GM21619 (cell line): Measurements from ENCODE around the gene CACNA1C.

Experiments used
- ATAC-seq: cut with Tn5 transposase; IDR thresholded peaks from one replicate; pipeline ENCODE4 v1.9.1; 2021; ENCODE audit not compliant: unreplicated experiment

CACNA1C gene

GRCh38 chr12:2403221-2403976 is 350.6 kb downstream of the CACNA1C start:
- ATAC-seq = no peak

DNA sequence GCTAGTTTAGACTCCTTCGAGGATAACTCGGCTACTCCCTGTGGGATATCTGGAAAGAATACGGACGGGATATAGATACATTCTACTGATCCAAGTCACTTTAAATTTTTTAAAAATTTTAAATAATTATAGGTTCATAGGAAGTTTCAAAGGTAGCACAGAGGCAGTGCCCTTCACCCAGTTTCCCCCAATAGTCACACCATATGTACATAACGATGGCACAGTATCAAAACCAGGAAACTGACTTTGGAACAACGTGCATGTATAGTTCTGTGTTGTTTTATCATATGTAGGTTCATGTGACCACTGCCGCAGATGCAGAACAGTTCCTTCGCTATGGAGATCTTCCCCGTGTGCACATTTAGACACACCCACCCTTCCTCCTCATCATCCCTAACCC is 352.3 kb downstream of the CACNA1C start:
- no peak for ATAC-seq

DNA sequence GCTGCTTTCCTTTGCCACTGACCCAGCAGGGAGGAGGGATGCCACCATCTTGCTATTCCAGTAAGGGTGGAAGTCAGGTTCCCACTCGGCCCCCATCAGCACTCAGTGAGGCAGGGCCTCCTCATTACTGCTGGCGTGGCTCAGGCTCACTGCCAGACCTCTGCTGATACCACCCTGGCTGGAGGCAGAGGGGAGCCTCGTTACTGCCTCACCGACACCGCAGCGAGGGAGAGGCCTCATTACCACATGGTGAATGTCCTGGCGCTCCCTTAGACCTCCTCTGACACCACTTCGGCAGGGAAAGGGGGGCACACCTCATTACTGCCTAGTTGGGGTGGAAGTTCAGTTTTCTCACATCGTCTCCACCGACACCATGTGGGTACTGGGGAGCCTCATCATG is 354.1 kb downstream of the CACNA1C start:
- no peak for ATAC-seq

- no peak for ATAC-seq
Measured at GRCh38 chr12:2408262-2408661, 355.5 kb downstream of the CACNA1C start.

DNA sequence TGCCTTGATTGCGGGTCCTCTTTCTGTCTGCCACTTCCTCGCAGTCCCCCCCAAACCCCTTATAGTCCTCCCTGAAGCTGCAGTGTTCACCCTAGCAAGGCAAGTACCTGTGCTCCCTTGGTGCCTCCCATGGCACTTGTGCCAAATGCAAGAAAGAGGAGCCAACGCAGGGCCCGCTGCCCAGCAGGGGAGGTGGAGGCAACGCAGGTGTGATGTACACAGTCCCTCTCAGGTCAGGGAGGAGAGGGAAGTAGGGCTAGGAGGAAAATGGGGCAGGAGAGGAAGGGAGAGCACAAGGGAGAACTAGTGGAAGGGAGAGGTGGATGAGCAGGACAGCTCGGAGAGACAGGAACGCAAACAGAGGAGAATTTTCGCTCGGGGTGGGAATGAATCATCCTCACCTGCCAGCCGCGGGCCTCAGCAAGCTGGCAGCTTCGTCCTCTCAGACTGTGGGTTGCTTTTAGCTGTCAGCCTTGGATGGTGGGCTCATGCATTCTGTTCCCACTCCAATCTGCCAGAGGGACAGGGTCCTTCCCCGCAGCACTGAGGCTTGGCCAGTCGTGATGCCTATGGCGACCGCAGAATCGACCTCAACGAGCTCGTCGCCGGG is 357.0 kb downstream of the CACNA1C start:
- ATAC-seq = no peak

GRCh38 chr12:2410496-2410895 is 357.7 kb downstream of the CACNA1C start:
- ATAC-seq = no peak

DNA sequence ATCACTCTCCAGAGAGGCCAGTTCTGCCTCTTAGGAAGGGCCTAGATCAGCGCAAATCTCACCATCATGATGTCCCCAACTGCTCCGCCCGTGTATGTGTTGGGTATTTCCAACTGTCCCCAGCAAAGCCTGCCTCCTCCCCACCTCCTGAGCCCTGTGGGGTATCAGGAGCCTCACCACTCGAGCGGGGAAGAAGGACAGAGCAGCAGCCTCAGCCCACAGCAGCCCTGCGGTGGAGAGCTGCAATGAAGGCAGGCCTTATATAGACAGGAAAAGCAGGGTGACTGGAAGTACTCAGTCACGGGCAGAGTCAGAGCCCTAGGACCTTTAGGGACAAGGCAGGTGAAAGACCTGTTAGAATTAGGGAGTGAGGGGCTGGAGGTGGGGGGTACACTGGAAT is 358.2 kb downstream of the CACNA1C start:
- ATAC-seq = no peak

- no peak for ATAC-seq
Measured at GRCh38 chr12:2411616-2412304, 359.0 kb downstream of the CACNA1C start.

DNA sequence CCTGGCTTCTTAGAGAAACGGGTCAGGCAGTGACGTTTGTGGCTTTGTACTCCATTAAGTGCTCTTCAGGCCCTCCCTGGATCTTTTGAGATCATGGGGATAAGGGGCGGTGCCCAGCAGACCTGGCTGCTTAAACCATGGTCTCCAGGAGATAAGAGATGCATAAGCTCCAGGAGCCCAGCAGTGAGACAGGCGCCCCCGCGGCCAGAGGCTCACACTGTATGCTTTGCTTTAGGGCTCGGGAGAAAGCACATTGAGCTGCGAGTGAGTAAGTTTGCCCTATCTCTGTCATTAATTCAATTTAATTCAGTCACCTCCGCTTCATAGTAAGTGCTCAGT is 359.5 kb downstream of the CACNA1C start:
- ATAC-seq = no peak

GRCh38 chr12:2413301-2413700 is 360.5 kb downstream of the CACNA1C start:
- no peak for ATAC-seq

DNA sequence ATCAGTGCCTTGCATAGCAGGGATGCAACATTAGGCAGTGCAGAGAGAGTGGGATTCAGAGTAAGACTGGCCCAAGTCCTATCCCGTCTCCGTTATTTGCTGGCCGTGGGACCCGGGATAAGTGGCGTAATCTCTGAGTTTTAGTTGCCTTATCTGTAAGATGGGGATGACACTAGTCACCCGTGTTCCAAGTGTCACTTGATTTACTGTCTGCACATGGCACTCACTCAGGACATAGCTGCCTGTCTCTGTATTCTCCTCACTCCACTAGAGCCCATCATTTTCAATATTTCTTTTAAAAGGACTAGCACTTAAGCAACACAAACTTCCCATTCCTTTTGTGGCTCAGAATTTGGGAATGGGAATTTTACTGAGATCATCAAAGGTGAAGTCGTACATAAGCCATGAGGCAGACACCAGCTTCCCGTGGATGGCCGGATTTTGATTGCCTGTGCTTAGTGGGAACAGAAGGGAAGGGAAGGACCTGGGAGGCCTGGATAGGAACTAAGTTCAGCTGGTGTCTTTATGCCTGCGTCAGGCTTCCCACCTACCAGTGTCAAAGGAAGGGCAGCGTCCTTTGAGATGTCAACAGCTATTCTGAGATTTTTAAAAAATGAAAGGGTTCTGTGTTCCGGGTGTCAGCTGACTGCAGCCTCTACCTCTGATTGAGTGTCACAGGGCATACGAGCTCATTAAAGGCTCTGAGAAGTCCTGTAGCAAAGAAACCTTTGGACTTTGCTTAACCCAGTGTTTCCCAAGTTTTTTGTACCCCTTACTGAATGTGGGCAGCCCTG is 361.4 kb downstream of the CACNA1C start:
- ATAC-seq = no peak

DNA sequence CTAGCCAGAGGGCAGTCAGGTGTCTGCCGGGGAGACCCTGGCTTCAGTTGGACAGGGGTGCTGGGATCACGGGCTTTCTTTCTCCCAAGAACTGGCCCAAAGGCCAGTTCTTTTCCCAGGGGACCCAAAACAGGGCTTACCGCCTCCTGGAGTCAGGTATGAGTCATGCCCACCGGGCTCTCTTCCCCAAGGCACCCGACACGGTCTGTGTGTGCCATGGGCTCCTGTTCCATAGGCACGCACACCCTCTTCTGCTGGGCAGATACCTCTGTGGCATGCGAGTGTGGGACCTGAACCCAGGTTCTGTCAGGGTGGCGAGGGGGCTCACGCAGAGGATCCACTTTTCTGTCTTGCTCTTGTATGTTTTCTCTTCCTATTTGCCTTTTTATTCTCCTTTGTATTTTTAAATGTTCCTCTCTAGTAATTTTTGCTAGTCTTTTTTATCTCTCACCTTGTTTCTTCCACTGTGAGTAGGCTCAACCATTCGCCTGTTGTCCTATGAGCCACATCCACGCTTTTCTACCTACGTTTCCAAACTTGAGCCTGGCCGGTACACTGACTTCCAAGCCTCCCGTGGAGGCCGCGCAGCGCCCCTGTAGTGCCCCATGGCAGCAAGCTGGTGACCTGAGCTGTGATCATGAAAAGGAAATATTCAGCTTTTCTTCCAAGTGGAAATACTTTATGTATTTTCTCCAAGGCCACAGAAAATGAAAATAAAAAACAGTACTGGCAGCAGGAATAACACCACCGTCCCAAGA is 362.2 kb downstream of the CACNA1C start:
- no peak for ATAC-seq

- no peak for ATAC-seq
Measured at GRCh38 chr12:2415568-2415944, 362.8 kb downstream of the CACNA1C start.

DNA sequence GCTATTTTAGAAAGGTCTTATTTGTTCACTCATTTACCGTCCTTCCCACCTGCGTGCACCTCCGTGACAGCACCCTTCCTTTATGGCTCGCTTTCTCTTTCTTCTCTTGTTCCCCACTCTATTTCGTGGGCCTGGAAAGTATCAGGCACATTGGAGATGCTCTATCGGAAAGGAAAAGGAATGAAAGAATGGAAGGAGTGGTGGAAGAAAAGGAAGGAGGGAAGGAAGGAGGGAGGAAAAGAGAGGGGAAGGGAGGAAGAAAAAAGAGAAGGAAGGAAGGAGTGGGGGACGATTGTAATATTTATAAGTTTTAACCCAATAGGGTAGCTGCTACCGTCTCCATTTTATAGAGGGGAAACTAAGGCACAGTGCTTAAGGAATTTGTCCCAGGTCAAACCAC is 363.4 kb downstream of the CACNA1C start:
- no peak for ATAC-seq

GRCh38 chr12:2417481-2418160 is 364.8 kb downstream of the CACNA1C start:
- ATAC-seq = no peak

DNA sequence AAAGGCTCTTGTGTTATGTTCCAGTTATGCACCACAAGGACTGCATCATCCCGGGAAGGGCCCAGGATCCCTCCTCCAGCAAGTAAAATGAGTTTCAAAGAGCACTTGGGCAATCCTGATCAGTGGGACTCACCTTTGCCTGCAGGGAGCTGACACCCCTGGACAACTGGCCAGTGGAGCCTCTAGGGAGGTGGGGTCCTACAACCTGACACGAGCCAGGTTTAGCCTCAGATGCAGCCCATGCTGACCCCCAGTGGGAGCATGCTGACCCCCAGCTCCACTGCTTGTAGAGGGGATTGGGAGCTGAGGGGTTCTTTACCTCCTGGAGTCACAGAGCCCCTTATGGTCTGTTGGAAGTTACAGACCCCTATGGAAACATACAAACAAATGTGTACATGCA is 365.8 kb downstream of the CACNA1C start:
- no peak for ATAC-seq

DNA sequence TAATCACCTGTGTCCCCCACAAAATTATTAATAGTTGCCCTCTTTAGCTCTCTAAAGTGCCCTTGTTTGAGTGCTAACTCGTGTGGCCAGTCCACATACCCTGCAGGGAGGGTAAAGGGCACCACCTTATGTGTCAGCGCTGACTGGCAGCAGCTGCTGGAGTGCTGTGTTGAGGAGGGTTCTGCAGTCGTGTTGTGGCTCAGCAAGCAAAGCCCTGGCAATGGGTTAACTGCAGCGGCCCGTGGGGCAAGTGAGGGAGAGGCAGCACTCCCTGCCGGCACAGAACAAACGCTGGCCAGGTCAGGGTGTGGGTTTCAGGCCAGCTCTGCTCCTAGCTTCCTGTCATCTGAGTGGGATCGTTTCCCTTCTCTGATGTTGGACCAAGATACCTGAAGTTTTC is 369.8 kb downstream of the CACNA1C start:
- no peak for ATAC-seq

DNA sequence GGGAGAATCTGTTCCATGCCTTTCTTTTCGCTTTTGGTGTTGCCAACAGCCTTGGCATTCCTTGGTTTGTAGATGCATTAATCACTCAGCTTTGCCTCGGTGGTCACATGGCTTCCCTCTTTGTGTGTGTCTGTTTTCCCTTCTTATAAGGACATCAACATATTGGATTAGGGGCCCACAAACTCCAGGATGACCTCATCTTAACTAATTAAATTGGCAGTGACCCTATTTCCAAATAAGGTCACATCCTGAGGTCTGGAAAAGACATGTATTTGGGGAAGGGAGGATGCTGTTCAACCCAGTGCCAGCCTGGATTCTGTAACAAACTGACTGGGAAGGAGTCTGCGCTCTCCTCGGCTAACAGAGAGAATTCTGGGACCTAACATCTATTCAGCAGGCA is 376.2 kb downstream of the CACNA1C start:
- no peak for ATAC-seq

- ATAC-seq = no peak
Measured at GRCh38 chr12:2431810-2432209, 379.0 kb downstream of the CACNA1C start.

- no peak for ATAC-seq
Measured at GRCh38 chr12:2432856-2433255, 380.1 kb downstream of the CACNA1C start.
